B cell (primary cell): ENCODE data around the gene NUP85. TPM values are rescaled to one million over a fixed set of nuclear protein-coding genes. Genes with fewer than 3 reads are reported as not detected.
A peak's percentile ranks its signal among the peaks of the same experiment; 100 is the strongest.

ENCODE experiments used
- ATAC-seq: fragments of 200-7000 bp; cut with Tn5 transposase; one replicate; pipeline ENCODE4 v1.10.0; 2021; ENCODE audit warnings: low read depth, mild to moderate bottlenecking, moderate number of reproducible peaks, moderate library complexity
- CTCF ChIA-PET: fragments of 350-600 bp; sonication (Branson Sonifier 250); formaldehyde crosslinking; loops from one replicate; lab custom pipeline; 2021; ENCODE audit warnings: antibody characterized with exemption, inconsistent platforms; lab: Charles Lee
- POLR2A ChIA-PET: fragments of 350-600 bp; sonication (Branson Sonifier 250); formaldehyde crosslinking; loops from one replicate; lab custom pipeline; 2021; ENCODE audit warnings: antibody characterized with exemption; lab: Charles Lee
- DNase-seq: peaks from one replicate; pipeline ENCODE4 v3.0.0; 2013
- H2AFZ ChIP-seq: 2 replicates; pipeline ENCODE4 v1.6.1; 2012; ENCODE audit warnings: mild to moderate bottlenecking, low read depth, low read length; ENCODE audit not compliant: insufficient read depth, poor library complexity, severe bottlenecking
- H3K27ac ChIP-seq, 2 donors: 1 replicate in 1 of 2; 2 replicates in 1 of 2; pipeline ENCODE4 v1.5.1; 2012 to 2013; ENCODE audit warnings: low read length in 2 of 2, mild to moderate bottlenecking in 2 of 2, moderate library complexity in 1 of 2
- H3K27me3 ChIP-seq, 4 experiments: fragments of 200-600 bp in 1 of 4; sonication (generic) in 1 of 4; replicated peaks in 1 of 4; 1 replicate in 2 of 4; 2 replicates in 2 of 4; pipeline versions ENCODE4 v1.6.1 to v1.7.0; 2013 to 2016; ENCODE audit warnings: low read length in 3 of 4, mild to moderate bottlenecking in 2 of 4, mixed read lengths in 1 of 4, moderate library complexity in 1 of 4; ENCODE audit not compliant: insufficient read depth in 4 of 4, control insufficient read depth in 3 of 4; ENCODE audit errors: control extremely low read depth in 1 of 4
- H3K36me3 ChIP-seq, 2 experiments: replicated peaks in 1 of 2; 1 replicate in 1 of 2; 2 replicates in 1 of 2; pipeline versions ENCODE4 v1.6.1 to v1.7.1; 2013; ENCODE audit warnings: low read length in 1 of 2; ENCODE audit not compliant: insufficient read depth in 2 of 2, control insufficient read depth in 1 of 2; ENCODE audit errors: control extremely low read depth in 1 of 2, extremely low read depth in 1 of 2
- H3K4me1 ChIP-seq, 2 donors: fragments of 200-600 bp in 1 of 2; sonication (generic) in 1 of 2; 1 replicate in 1 of 2; 2 replicates in 1 of 2; pipeline versions ENCODE4 v1.5.1 to v1.6.1; 2013 to 2017; ENCODE audit warnings: low read length in 2 of 2; ENCODE audit not compliant: control insufficient read depth in 2 of 2, insufficient read depth in 2 of 2
- H3K4me2 ChIP-seq: replicated peaks from 2 replicates; pipeline ENCODE3; 2012; ENCODE audit warnings: mild to moderate bottlenecking, low read depth, low read length; ENCODE audit not compliant: poor library complexity, severe bottlenecking
- H3K4me3 ChIP-seq, 5 experiments: fragments of 200-600 bp in 1 of 5; sonication (generic) in 1 of 5; 1 replicate in 3 of 5; 2 replicates in 2 of 5; pipeline versions ENCODE4 v1.5.1 to v1.7.0; 2011 to 2016; ENCODE audit warnings: low read length in 4 of 5, mild to moderate bottlenecking in 4 of 5, low read depth in 2 of 5, control low read depth in 1 of 5, moderate library complexity in 1 of 5; ENCODE audit not compliant: insufficient read depth in 1 of 5; ENCODE audit errors: control extremely low read depth in 1 of 5, extremely low read depth in 1 of 5
- H3K79me2 ChIP-seq: fragments of 200-600 bp; sonication (generic); one replicate; pipeline ENCODE4 v1.6.0; 2016; ENCODE audit warnings: low read length; ENCODE audit not compliant: control insufficient read depth, insufficient read depth
- H3K9ac ChIP-seq: fragments of 200-600 bp; sonication (generic); 2 replicates; pipeline ENCODE4 v1.6.1; 2017; ENCODE audit warnings: mild to moderate bottlenecking, low read length, moderate library complexity
- H3K9me3 ChIP-seq, 3 donors: one replicate each; pipeline versions ENCODE4 v1.6.1 to v1.7.1; 2013; ENCODE audit warnings: low read length in 2 of 3; ENCODE audit not compliant: control insufficient read depth in 2 of 3, insufficient read depth in 1 of 3; ENCODE audit errors: control extremely low read depth in 1 of 3
- H4K20me1 ChIP-seq: 2 replicates; pipeline ENCODE4 v1.6.0; 2012; ENCODE audit warnings: mild to moderate bottlenecking, low read length; ENCODE audit not compliant: insufficient read depth, control insufficient read depth, poor library complexity, severe bottlenecking
- H3K27ac Mint-ChIP-seq: one replicate; pipeline ENCODE4 v1.8.0; 2021; ENCODE audit warnings: mixed read lengths
- H3K27me3 Mint-ChIP-seq: one replicate; pipeline ENCODE4 v1.8.0; 2021; ENCODE audit warnings: mixed read lengths
- H3K4me1 Mint-ChIP-seq: one replicate; pipeline ENCODE4 v1.8.0; 2021; ENCODE audit warnings: mixed read lengths
- H3K4me3 Mint-ChIP-seq: one replicate; pipeline ENCODE4 v1.8.0; 2021; ENCODE audit warnings: mixed read lengths
- H3K9me3 Mint-ChIP-seq: one replicate; pipeline ENCODE4 v1.8.0; 2022; ENCODE audit warnings: mixed read lengths; ENCODE audit not compliant: insufficient read depth
- CTCF ChIP-seq: fragments of 200-600 bp; IDR thresholded peaks from one replicate; pipeline ENCODE4 v1.8.0; 2022; ENCODE audit warnings: antibody characterized with exemption, mild to moderate bottlenecking
- EZH2 ChIP-seq: IDR thresholded peaks from 2 replicates; pipeline ENCODE4 v1.6.1; 2012; ENCODE audit warnings: borderline replicate concordance, low read depth, mild to moderate bottlenecking, moderate library complexity, low read length; ENCODE audit not compliant: insufficient read depth, poor library complexity, severe bottlenecking
- WGBS: methylation state at CpG from one replicate; pipeline ENCODE4 v1.1.5; 2013; ENCODE audit warnings: missing lambda C conversion rate; ENCODE audit not compliant: insufficient coverage; 5-methylcytosine and 5-hydroxymethylcytosine counted together
- intact Hi-C: fragments of 100-400 bp; cut with micrococcal nuclease; formaldehyde crosslinking; loops from one replicate; pipeline ENCODE4 v1.10.0; 2022
- polyA plus RNA-seq: library from polyadenylated mRNA; depleted of rRNA; stranded (reverse); fragments of >200 nt; gene quantifications from 2 replicates; pipeline ENCODE4 v1.2.3, GENCODE V29; 2012
- total RNA-seq, 2 donors: library from RNA; stranded (reverse); fragments of 120-200 nt in 1 of 2; gene quantifications; 1 replicate in 1 of 2; 2 replicates in 1 of 2; pipeline versions ENCODE4 v1.2.3 to v1.2.4, GENCODE V29; 2013 to 2022

Gene NUP85
- total and polyA plus RNA-seq, 2 donors (not counting 1 experiment from before 2014, with no cell fraction given) = 97.5 to 142 TPM

GRCh38 chr17:75208161-75208560 is 2.7 kb downstream of the NUP85 start:
- WGBS = 100% methylated on average over 3 of the region's 9 CpGs
- ATAC-seq (no peak), DNase-seq (no peak)
- Histone ChIP-seq H2AFZ (no peak overlapping the region), H3K9me3 (no peaks in the 10 kb centered on the region), H3K4me2 (no peak overlapping the region), H3K79me2 (peaks cover 50% of the 10 kb centered on the region), H3K4me1 (peaks cover 9 to 21% of the 10 kb centered on the region in 2 donors), H4K20me1 (peaks cover 6% of the 10 kb centered on the region), H3K27ac (no peak overlapping the region), H3K27me3 (no peaks in the 10 kb centered on the region), H3K9ac (no peak overlapping the region), H3K36me3 (peaks cover 0 to 30% of the 10 kb centered on the region in 2 experiments), H3K4me3 (no peak overlapping the region)
- Mint-ChIP-seq H3K4me3 (peak overlapping the region; percentile 52), H3K4me1 (peaks cover 21% of the 10 kb centered on the region), H3K27me3 (no peaks in the 10 kb centered on the region), H3K9me3 (no peaks in the 10 kb centered on the region), H3K27ac (no peak overlapping the region)
- ChIA-PET CTCF (no interaction called here), POLR2A (interaction anchor here (0.6 kb wide), 3 partner anchors 30 to 98 kb away, joined by 3 to 4 read pairs (median 4); partner anchors contain the start of gene SLC25A19)
- TF ChIP-seq CTCF (no peak), EZH2 (no peak)
- intact Hi-C loops = loop anchor here (10.0 kb wide), 1 partner anchor 163 kb away; the partner anchor contains the start of genes ATP5PD and KCTD2

- Histone ChIP-seq H3K4me1 (peaks cover 9 to 21% of the 10 kb centered on the region in 2 donors), H3K9ac (no peak overlapping the region), H3K79me2 (peaks cover 50% of the 10 kb centered on the region), H2AFZ (no peak overlapping the region), H3K4me3 (no peak overlapping the region), H4K20me1 (peaks cover 6% of the 10 kb centered on the region), H3K9me3 (no peaks in the 10 kb centered on the region), H3K36me3 (peaks cover 0 to 37% of the 10 kb centered on the region in 2 experiments), H3K27me3 (no peaks in the 10 kb centered on the region), H3K27ac (no peak overlapping the region), H3K4me2 (no peak overlapping the region)
- Mint-ChIP-seq H3K9me3 (no peaks in the 10 kb centered on the region), H3K27ac (no peak overlapping the region), H3K4me3 (no peak overlapping the region), H3K4me1 (peaks cover 20% of the 10 kb centered on the region), H3K27me3 (no peaks in the 10 kb centered on the region)
- intact Hi-C loops = loop anchor here (10.0 kb wide), 1 partner anchor 164 kb away; the partner anchor contains the start of genes ATP5PD and KCTD2
- CTCF ChIA-PET = interaction anchor here (0.7 to 1.0 kb wide), 4 partner anchors 52 to 249 kb away, joined by 3 to 7 read pairs (median 4); no protein-coding TSS in a partner anchor
- no peak for ATAC-seq
- WGBS = no CpG with 5 or more reads among the region's 3 CpGs
- POLR2A ChIA-PET = no interaction called here
- DNase-seq = no peak
- TF ChIP-seq EZH2 (no peak), CTCF (no peak)
These were observed 3.6 kb downstream of the NUP85 start for GRCh38 chr17:75209061-75209460.
